ENCODE results near the gene TSC1.

The TSC1 gene

DNA sequence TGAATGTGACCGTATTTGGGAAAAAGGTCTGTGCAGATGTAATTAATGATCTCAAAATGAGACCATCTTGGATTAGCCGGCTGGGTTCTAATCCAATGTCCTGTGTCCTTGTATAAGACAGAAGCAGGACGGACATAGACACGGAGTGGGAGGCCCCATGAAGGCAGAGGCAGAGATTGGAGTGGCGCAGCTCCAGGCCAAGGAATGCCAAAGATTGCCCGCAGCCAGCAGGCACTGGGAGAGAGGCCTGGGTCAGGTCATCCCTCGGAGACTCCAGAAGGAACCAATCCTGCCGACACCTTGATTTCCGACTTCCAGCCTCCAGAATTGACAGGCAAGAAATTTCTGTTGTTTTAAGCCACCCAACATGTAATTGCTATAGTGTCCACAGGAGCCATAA lies 21.1 kb upstream of the TSC1 start:
- in situ Hi-C loops (cut with MboI; ENCODE audit: low sequenced_read_pairs, unreplicated experiment), result no loop called here
- TF ChIP-seq CTCF (IDR thresholded peaks at IDR 0.05; ENCODE audit: borderline replicate concordance, control extremely low read depth, extremely low read depth, insufficient read depth, missing control alignments), result no peak
- no peak for DNase-seq (ENCODE audit: low spot score)

- in situ Hi-C loops (cut with MboI; ENCODE audit: low sequenced_read_pairs, unreplicated experiment), result no loop called here
- no peak for TF ChIP-seq CTCF (IDR thresholded peaks at IDR 0.05; ENCODE audit: borderline replicate concordance, control extremely low read depth, extremely low read depth, insufficient read depth, missing control alignments)
- no peak for DNase-seq (ENCODE audit: low spot score)
These were observed 16.6 kb upstream of the TSC1 start for GRCh38 chr9:132961002-132961401.

DNA sequence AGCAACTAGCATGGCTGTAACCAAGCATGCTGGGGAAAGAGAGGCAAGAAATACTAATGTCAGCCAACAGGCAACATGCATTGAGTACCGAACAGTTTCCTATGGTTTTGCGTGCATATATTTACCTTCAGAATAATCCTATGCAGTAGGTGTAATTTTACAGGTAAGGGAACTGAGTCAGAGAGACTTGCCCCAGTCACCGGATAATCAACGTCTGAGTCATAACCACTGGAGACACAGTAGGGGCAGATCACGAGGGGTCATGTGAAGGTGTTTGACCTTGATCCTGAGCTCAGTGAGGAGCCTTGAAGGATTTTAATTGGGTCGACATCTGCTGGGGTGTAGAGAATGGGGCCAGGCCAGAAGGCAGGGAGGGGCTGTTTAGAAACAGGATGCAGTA lies 13.4 kb upstream of the TSC1 start:
- no peak for DNase-seq (ENCODE audit: low spot score)
- in situ Hi-C loops (cut with MboI; ENCODE audit: low sequenced_read_pairs, unreplicated experiment), result no loop called here
- TF ChIP-seq CTCF (IDR thresholded peaks at IDR 0.05; ENCODE audit: borderline replicate concordance, control extremely low read depth, extremely low read depth, insufficient read depth, missing control alignments), result no peak

- in situ Hi-C loops (cut with MboI; ENCODE audit: low sequenced_read_pairs, unreplicated experiment), result no loop called here
- no peak for DNase-seq (ENCODE audit: low spot score)
- no peak for TF ChIP-seq CTCF (IDR thresholded peaks at IDR 0.05; ENCODE audit: borderline replicate concordance, control extremely low read depth, extremely low read depth, insufficient read depth, missing control alignments)
These were observed 11.4 kb upstream of the TSC1 start for GRCh38 chr9:132955768-132956167.

- in situ Hi-C loops (cut with MboI; ENCODE audit: low sequenced_read_pairs, unreplicated experiment), result no loop called here
These were observed 10.7 kb upstream of the TSC1 start for GRCh38 chr9:132955123-132955522.

GRCh38 chr9:132949709-132950108 lies 5.3 kb upstream of the TSC1 start:
- DNase-seq (ENCODE audit: low spot score), result no peak
- in situ Hi-C loops (cut with MboI; ENCODE audit: low sequenced_read_pairs, unreplicated experiment), result no loop called here
- TF ChIP-seq CTCF (IDR thresholded peaks at IDR 0.05; ENCODE audit: borderline replicate concordance, control extremely low read depth, extremely low read depth, insufficient read depth, missing control alignments), result no peak

More at GRCh38 chr9:132955123-132955522, 10.7 kb upstream of the TSC1 start:
- no peak for DNase-seq (ENCODE audit: low spot score)
- no peak for TF ChIP-seq CTCF (IDR thresholded peaks at IDR 0.05; ENCODE audit: borderline replicate concordance, control extremely low read depth, extremely low read depth, insufficient read depth, missing control alignments)
